ENCODE data around the gene FBXO47.

FBXO47 gene, protein sequence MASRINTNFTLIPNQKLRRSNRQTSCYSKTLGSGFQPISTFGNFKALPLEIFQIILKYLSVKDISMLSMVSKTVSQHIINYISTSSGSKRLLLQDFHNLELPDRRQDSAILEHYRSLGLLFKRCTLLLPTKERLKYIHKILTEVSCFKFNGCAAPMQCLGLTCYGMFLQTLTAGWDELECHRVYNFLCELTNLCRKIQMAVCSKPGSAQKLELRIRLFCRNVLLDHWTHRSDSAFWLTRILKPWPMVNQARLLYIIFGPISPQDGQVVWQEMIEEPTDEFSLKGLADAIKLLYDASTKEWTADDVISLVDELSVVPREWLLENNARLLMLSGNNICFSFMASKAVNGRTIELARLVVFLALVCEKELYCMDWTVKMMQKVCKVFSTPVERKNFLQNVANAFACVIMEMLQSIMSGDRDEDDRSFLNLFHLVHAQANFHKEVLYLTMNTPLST

DNA sequence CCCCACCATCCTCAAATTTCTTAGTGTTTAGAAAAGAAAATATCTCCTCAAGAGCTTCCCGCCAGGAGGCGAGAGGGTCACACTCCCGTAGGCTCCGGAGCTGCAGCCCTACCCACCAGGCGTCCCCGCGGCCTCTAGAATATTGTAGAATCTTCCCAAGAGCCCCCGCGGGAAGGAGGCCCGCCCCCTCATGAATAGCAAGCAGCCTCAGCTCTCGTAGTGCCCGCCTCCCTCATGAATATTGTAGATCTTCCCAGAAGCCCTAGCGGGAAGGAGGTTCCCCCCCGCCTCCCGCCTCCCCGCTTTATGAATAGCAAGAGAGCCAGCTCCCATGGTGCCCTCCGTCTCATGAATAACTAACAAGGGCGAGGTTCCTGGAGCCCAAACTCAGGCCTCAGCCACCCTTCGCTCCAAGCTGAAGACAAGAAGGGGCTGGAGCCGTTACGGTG lies at the start of gene FBXO47:
Gene FBXO47 (minus strand): TSS at position 114 of the 449 bp plus-strand sequence. CDS start 4,378 bp downstream, outside the sequence.
- H3K27ac ChIP-seq: no peak within 1 kb of the TSS
- TF ChIP-seq FOXP2 (optimal IDR thresholded peaks at IDR 0.05; ENCODE audit: control extremely low read depth, extremely low read length, insufficient read depth): no peak
- no peak for TF ChIP-seq POLR2AphosphoS5 (IDR thresholded peaks at IDR 0.05; ENCODE audit: borderline replicate concordance, low read depth, low read length)
- no peak for TF ChIP-seq EZH2 (IDR thresholded peaks at IDR 0.05)
- H3K4me3 ChIP-seq: no peak within 1 kb of the TSS
- no peaks in the 10 kb centered on the region for H3K9me3 ChIP-seq (ENCODE audit: low read depth, low read length)
- no peaks in the 10 kb centered on the region for H3K36me3 ChIP-seq (ENCODE audit: insufficient read depth, low read length)
- no peak for DNase-seq (ENCODE audit: low read depth, low spot score)
- no peak within 1 kb of the TSS for H3K9ac ChIP-seq (ENCODE audit: insufficient read length)

DNA sequence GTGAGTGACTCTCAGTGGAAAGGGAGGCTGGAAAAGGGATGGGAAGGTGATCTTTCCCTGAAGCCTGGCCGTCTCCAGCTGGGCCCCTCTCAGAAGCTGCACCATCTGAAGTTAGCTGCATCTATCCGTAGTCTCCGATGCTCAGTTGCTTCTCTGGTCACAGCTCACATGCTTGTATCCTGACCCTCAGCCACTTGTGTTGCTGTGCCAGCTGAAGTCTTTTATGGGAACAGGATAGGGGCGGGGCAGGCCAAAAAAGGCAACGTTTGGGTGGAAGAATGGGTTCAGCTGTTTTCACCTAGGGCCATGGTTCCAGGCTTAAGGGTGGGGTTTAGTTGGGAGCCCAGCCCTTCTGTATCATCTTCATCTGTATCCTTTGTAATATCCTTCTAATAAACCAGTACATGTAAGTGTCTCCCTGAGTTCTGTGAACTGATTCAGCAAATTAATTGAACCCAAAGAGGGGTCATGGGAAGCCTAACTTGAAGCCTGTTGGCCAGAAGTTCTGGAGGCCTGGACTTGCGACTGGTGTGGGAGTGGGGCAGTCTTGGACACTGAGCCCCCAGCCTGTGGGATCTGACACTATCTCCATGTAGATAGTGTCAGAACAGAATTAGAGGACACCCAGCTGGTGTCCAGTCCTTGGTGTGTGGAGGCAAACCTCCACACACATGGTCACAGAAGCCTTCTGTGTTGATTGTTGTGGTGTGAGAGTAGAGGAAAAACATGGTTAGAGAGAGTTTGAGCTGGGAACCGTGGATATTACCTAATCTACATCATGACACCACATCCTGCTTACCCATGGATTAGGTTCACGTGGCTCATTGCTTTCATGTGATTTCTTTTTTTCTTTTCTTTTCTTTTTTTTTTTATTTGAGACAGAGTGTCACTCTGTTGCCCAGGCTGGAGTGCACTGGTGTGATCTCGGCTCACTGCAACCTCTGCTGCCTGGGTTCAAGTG lies 49.3 kb upstream of the FBXO47 start:
- no peaks in the 10 kb centered on the region for H3K9me3 ChIP-seq (ENCODE audit: low read depth, low read length)
- no peak for DNase-seq (ENCODE audit: low read depth, low spot score)
- no peak overlapping the region for H3K27ac ChIP-seq
- no peak overlapping the region for H3K4me3 ChIP-seq
- TF ChIP-seq POLR2AphosphoS5 (IDR thresholded peaks at IDR 0.05; ENCODE audit: borderline replicate concordance, low read depth, low read length) (no peak), FOXP2 (optimal IDR thresholded peaks at IDR 0.05; ENCODE audit: control extremely low read depth, extremely low read length, insufficient read depth) (no peak), EZH2 (IDR thresholded peaks at IDR 0.05) (no peak)
- H3K36me3 ChIP-seq (ENCODE audit: insufficient read depth, low read length): no peaks in the 10 kb centered on the region
- H3K9ac ChIP-seq (ENCODE audit: insufficient read length): no peak overlapping the region

DNA sequence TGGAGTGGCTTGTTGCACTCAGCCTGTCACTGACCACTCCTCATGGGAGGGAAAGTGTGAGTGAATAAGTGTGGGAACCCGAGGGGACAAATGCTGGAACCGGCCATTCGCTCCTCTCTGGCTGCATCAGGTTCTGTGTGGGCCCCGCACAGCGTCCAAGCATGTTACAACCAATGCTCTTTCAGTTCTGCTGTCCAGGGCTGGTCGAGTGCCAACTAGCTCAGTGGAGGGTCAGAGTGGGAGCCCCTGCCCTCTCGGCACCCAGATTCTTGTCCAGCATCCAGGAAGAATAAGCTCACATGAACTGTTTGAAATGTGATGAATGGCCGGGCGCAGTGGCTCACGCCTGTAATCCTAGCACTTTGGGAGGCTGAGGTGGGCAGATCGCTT lies 48.3 kb upstream of the FBXO47 start:
- H3K9ac ChIP-seq (ENCODE audit: insufficient read length): no peak overlapping the region
- H3K4me3 ChIP-seq: no peak overlapping the region
- no peaks in the 10 kb centered on the region for H3K36me3 ChIP-seq (ENCODE audit: insufficient read depth, low read length)
- H3K27ac ChIP-seq: no peak overlapping the region
- no peak for TF ChIP-seq FOXP2 (optimal IDR thresholded peaks at IDR 0.05; ENCODE audit: control extremely low read depth, extremely low read length, insufficient read depth)
- TF ChIP-seq EZH2 (IDR thresholded peaks at IDR 0.05): no peak
- TF ChIP-seq POLR2AphosphoS5 (IDR thresholded peaks at IDR 0.05; ENCODE audit: borderline replicate concordance, low read depth, low read length): no peak
- DNase-seq (ENCODE audit: low read depth, low spot score): no peak
- H3K9me3 ChIP-seq (ENCODE audit: low read depth, low read length): no peaks in the 10 kb centered on the region

GRCh38 chr17:39014795-39015545 lies 47.8 kb upstream of the FBXO47 start:
- H3K4me3 ChIP-seq: no peak overlapping the region
- no peak for DNase-seq (ENCODE audit: low read depth, low spot score)
- H3K36me3 ChIP-seq (ENCODE audit: insufficient read depth, low read length): no peaks in the 10 kb centered on the region
- H3K27ac ChIP-seq: peak overlapping the region; percentile 59; the same call in 1 of the 2 replicates
- H3K9me3 ChIP-seq (ENCODE audit: low read depth, low read length): no peaks in the 10 kb centered on the region
- no peak overlapping the region for H3K9ac ChIP-seq (ENCODE audit: insufficient read length)
- no peak for TF ChIP-seq EZH2 (IDR thresholded peaks at IDR 0.05)

DNA sequence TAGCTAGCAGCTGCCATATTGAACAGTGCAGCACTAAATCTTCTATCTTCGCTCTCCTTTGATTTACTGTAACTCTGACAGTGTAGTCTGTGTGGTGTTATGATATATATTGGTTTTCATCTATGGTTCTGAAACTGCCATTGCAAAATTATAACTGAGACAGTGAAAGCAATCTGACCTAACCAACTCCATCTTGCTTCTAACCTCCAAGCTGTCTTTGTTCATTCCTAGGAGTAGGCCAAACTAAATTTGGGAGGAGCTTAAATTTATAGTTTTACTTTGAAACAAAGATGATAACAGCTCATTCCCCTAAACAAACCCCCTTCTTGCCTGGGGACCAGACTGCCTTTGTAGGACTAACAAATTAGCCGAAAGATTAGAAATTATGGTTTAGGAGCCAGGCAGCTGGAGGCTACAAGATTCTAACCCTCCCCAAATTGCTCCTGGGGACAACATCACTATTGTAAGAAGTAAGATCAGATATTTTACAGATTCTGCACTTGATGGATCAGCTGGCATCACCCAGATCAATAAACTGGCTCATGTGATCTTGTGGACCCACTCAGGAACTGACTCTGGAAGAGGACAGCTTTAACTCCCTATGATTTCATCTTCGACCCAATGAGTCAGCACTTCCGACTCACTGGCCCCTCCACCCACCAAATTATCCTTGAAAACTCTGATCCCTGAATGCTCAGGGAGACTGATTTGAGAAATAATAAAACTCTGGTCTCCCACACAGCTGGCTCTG lies 47.0 kb upstream of the FBXO47 start:
- Histone ChIP-seq H3K9me3 (ENCODE audit: low read depth, low read length) (no peaks in the 10 kb centered on the region), H3K9ac (ENCODE audit: insufficient read length) (no peak overlapping the region), H3K27ac (peak overlapping the region; percentile 59; the same call in 1 of the 2 replicates), H3K36me3 (ENCODE audit: insufficient read depth, low read length) (no peaks in the 10 kb centered on the region), H3K4me3 (no peak overlapping the region)
- DNase-seq (ENCODE audit: low read depth, low spot score): no peak
- no peak for TF ChIP-seq EZH2 (IDR thresholded peaks at IDR 0.05)
- no peak for TF ChIP-seq POLR2AphosphoS5 (IDR thresholded peaks at IDR 0.05; ENCODE audit: borderline replicate concordance, low read depth, low read length)
- no peak for TF ChIP-seq FOXP2 (optimal IDR thresholded peaks at IDR 0.05; ENCODE audit: control extremely low read depth, extremely low read length, insufficient read depth)

GRCh38 chr17:39012725-39013124 lies 45.5 kb upstream of the FBXO47 start:
- no peak for DNase-seq (ENCODE audit: low read depth, low spot score)

DNA sequence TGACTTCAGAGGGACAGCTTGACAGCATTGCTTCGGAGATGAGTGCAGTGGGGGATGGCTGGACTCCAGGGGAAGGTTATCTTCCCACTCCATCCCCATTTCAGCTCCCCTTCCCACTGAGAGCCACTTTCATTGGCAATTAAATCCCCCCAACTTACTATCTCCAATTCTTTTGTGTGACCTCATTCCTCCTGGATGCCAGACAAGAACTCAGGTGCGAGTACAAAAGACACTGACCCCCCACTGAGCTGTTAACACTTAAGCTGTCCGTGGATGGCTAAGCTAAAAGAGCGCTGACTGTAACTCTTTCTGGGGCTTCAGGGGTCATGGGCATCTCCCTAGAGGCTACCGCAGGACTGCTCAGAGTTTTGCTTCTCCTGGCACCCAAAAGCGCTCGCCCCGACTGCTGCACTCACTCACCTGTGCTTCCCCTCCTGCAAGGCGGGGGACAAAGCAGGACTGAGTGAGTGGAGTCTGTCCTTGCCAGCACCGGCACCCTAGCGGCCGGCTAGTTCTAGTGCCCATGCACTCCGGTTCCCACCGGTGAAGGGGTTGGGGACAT lies 44.8 kb upstream of the FBXO47 start:
- TF ChIP-seq FOXP2 (optimal IDR thresholded peaks at IDR 0.05; ENCODE audit: control extremely low read depth, extremely low read length, insufficient read depth) (no peak), POLR2AphosphoS5 (IDR thresholded peaks at IDR 0.05; ENCODE audit: borderline replicate concordance, low read depth, low read length) (no peak), EZH2 (IDR thresholded peaks at IDR 0.05) (no peak)
- no peaks in the 10 kb centered on the region for H3K9me3 ChIP-seq (ENCODE audit: low read depth, low read length)
- H3K27ac ChIP-seq: no peak overlapping the region
- H3K4me3 ChIP-seq: no peak overlapping the region
- H3K9ac ChIP-seq (ENCODE audit: insufficient read length): no peak overlapping the region
- H3K36me3 ChIP-seq (ENCODE audit: insufficient read depth, low read length): no peaks in the 10 kb centered on the region
- DNase-seq (ENCODE audit: low read depth, low spot score): no peak

More at GRCh38 chr17:39012725-39013124, 45.5 kb upstream of the FBXO47 start:
- Histone ChIP-seq H3K9me3 (ENCODE audit: low read depth, low read length) (no peaks in the 10 kb centered on the region), H3K4me3 (no peak overlapping the region), H3K9ac (ENCODE audit: insufficient read length) (no peak overlapping the region), H3K36me3 (ENCODE audit: insufficient read depth, low read length) (no peaks in the 10 kb centered on the region), H3K27ac (no peak overlapping the region)
- TF ChIP-seq EZH2 (IDR thresholded peaks at IDR 0.05) (no peak), FOXP2 (optimal IDR thresholded peaks at IDR 0.05; ENCODE audit: control extremely low read depth, extremely low read length, insufficient read depth) (no peak), POLR2AphosphoS5 (IDR thresholded peaks at IDR 0.05; ENCODE audit: borderline replicate concordance, low read depth, low read length) (no peak)
